ENCODE results near the gene RNFT2.

The RNFT2 gene

DNA sequence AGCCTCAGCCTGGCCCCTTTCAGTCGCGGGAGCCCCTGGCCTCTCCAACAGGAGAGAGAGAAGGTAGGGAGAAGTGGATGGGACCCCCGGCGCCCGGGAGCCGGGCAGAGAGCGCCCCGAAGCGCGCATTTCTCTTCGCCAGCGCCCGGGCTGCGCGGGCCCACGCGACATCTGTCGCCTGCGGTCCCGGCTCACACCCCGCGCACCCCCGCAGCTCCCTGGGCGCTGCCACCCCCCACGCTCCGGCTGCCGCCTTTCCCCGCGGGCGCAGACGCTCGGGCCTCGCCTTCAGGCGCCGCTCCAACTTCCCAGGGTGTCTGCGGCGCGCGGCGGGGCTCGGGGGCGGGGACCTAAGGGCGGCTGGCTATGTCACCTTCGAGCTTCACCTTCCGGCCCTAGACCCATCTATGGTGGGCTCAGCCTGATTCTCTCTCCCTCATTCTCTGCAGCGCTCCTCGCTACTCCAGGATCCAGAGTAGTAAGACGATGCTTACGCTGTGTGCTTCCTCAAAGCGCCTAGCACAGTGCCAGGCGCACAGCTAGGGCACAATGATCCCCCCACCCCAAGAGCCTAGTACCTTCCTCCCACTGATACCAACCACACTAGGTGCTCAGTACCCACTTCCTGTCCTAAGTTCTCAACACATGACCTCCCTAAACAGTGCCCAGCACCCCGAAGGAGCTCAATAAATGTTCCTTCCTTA is 141.5 kb downstream of the RNFT2 start:
- Histone ChIP-seq H3K36me3 (ENCODE audit: insufficient read depth, low read length) (no peaks in the 10 kb centered on the region), H3K27ac (ENCODE audit: low read depth, low read length) (no peak overlapping the region), H3K9ac (ENCODE audit: low read depth, low read length) (no peak overlapping the region), H3K4me1 (ENCODE audit: insufficient read depth, low read length) (peaks cover 26% of the 10 kb centered on the region), H3K9me3 (ENCODE audit: insufficient read depth, low read depth, low read length) (0 out of 2 replicates have a peak, but pooled peaks cover 3% of the 10 kb centered on the region), H3K27me3 (ENCODE audit: insufficient read depth, low read length) (peaks cover 85% of the 10 kb centered on the region), H3K4me3 (ENCODE audit: low read length) (peak overlapping the region; percentile 67)
- 1% methylated on average over 52 of the region's 52 CpGs for WGBS

DNA sequence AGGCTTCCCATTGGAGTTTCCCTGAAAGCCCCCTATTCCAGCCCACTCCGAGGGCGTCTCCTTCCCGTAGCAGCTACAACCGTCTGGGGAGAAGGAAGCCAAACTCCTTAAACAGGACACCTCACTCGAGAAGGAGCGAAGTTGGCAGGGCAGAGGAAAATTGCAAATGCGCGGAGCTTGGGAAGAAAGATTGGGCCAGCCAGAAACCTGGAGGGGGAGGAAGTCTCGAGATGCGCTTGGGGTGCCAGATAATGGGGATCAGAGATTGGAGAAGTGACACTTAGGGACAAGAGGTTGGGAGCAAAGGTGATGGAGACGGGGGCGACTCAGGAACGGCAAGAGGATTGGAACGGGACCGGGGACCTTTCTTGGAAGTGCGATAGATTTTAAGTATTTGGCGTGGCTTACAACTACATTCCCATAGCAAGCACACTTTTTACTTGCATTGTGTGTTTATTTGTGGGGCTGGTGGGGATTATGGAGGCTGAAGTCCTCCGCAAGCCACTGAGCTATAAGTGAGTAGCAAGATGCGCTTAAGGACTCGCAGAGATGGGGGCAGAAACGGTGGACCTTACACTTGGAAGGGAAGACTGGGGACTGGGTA is 142.2 kb downstream of the RNFT2 start:
- H3K4me3 ChIP-seq (ENCODE audit: low read length) = peak overlapping the region; percentile 67
- H3K4me1 ChIP-seq (ENCODE audit: insufficient read depth, low read length) = peaks cover 26% of the 10 kb centered on the region
- no peaks in the 10 kb centered on the region for H3K36me3 ChIP-seq (ENCODE audit: insufficient read depth, low read length)
- H3K27ac ChIP-seq (ENCODE audit: low read depth, low read length) = no peak overlapping the region
- no peaks in the 10 kb centered on the region for H3K9me3 ChIP-seq (ENCODE audit: insufficient read depth, low read depth, low read length)
- WGBS = 2% methylated on average over 18 of the region's 21 CpGs
- peak overlapping the region; percentile 63; the same call in 1 of the 2 replicates for H3K9ac ChIP-seq (ENCODE audit: low read depth, low read length)
- peaks cover 89% of the 10 kb centered on the region for H3K27me3 ChIP-seq (ENCODE audit: insufficient read depth, low read length)

DNA sequence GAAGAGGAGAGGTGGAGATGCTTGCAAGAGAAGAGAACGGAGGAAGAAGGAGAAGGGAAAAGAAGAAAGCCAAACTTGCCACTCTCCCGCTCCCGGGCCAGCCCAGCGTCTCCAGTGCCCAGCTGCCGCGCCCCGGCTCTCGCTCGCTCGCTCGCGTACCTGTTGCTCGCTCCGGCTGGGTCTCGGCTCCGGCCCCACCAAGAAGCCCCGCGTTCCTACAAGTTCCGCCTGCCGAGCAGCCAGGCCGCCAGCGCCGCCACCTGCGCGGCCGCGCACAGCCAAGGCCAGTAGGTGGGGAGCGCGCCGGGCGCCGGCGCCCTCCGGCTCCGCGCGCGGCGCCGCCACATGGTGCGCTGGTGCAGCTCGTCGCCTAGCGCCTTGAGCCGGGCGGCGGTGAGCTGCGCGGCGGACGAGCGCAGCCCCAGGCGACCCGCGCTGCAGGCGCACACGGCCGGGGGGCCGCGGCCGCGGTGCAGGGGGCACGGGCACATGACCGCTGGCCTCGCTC is 142.8 kb downstream of the RNFT2 start:
- Histone ChIP-seq H3K36me3 (ENCODE audit: insufficient read depth, low read length) (no peaks in the 10 kb centered on the region), H3K27me3 (ENCODE audit: insufficient read depth, low read length) (peaks cover 87% of the 10 kb centered on the region), H3K4me1 (ENCODE audit: insufficient read depth, low read length) (peaks cover 23% of the 10 kb centered on the region), H3K9me3 (ENCODE audit: insufficient read depth, low read depth, low read length) (no peaks in the 10 kb centered on the region), H3K4me3 (ENCODE audit: low read length) (peak overlapping the region; percentile 67), H3K27ac (ENCODE audit: low read depth, low read length) (no peak overlapping the region; the same call in 1 of the 2 replicates), H3K9ac (ENCODE audit: low read depth, low read length) (peak overlapping the region; percentile 63)
- under 1% methylated on average over 65 of the region's 65 CpGs for WGBS

DNA sequence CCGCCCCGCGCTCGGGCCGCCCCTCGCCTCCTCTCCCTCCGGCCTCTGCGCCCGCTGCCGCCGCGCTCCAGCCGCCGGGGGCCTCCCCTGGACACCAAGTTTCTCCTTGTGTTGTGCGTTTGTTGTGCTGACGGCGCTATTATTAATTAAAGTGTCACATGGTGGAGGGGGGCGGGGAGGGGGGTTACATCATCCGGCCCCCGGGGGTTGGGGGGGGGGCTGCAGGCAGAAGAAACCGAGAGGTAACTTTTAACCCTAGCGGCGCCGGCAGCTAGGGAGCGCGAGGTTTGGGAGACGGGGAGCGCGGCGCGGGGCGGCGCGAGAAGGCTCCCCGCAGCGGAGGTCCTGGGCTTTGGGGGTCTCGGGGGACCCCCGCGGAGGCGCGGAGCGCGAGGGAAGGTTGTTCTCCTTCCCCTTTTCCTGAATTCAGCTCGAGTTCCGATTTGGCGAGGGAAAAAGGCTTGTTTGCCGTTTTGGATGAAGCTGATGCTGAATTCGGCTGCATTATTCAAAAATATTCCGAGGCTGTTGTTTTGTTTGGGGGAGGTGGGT is 143.3 kb downstream of the RNFT2 start, which contains the start of gene HRK:
TSS of gene HRK (minus strand) at position 117 of the 552 bp plus-strand sequence. CDS start 134 bp downstream, outside the sequence.
- H3K9ac ChIP-seq (ENCODE audit: low read depth, low read length) = peak within 1 kb of the TSS; percentile 63
- H3K4me3 ChIP-seq (ENCODE audit: low read length) = peak within 1 kb of the TSS; percentile 67
- peaks cover 19% of the 10 kb centered on the region for H3K4me1 ChIP-seq (ENCODE audit: insufficient read depth, low read length)
- WGBS = under 1% methylated on average over 49 of the region's 49 CpGs
- no peaks in the 10 kb centered on the region for H3K9me3 ChIP-seq (ENCODE audit: insufficient read depth, low read depth, low read length)
- H3K27ac ChIP-seq (ENCODE audit: low read depth, low read length) = no peak within 1 kb of the TSS; the same call in 1 of the 2 replicates
- peaks cover 82% of the 10 kb centered on the region for H3K27me3 ChIP-seq (ENCODE audit: insufficient read depth, low read length)
- no peaks in the 10 kb centered on the region for H3K36me3 ChIP-seq (ENCODE audit: insufficient read depth, low read length)

DNA sequence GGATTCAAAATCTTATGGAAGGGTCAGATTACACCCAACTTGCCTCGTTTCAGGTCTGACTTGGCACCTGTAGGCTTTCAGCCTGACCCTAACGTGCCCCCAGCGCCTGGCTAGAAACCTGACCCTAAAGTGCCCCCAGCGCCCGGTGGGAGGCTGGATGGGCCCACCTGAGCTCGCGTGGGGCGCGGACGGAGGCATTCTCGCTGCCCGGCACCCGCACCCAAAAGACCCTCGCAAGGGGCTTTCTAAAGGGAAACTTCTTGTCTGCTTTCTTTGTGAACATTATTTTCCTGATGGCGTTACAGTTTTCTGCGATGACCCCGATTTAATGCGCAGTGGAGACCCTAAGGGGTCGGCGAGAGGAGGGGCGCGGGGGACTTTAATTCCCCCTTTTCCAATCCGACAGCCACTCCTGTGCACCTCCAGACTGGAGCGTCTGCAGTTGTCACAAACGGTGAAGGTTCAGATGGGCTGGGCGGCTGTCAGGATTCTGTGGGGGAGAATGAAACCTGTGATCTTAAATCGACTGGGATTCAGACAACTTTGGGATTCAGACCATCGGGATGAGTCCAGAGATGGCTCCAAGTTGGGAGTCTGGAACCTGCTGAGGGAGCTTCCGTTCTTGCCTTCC is 143.9 kb downstream of the RNFT2 start:
- H3K36me3 ChIP-seq (ENCODE audit: insufficient read depth, low read length) = no peaks in the 10 kb centered on the region
- peak overlapping the region; percentile 67 for H3K4me3 ChIP-seq (ENCODE audit: low read length)
- H3K9ac ChIP-seq (ENCODE audit: low read depth, low read length) = no peak overlapping the region; the same call in 1 of the 2 replicates
- peaks cover 16% of the 10 kb centered on the region for H3K4me1 ChIP-seq (ENCODE audit: insufficient read depth, low read length)
- H3K27me3 ChIP-seq (ENCODE audit: insufficient read depth, low read length) = peaks cover 78% of the 10 kb centered on the region
- WGBS = 3% methylated on average over 29 of the region's 29 CpGs
- no peak overlapping the region for H3K27ac ChIP-seq (ENCODE audit: low read depth, low read length)
- no peaks in the 10 kb centered on the region for H3K9me3 ChIP-seq (ENCODE audit: insufficient read depth, low read depth, low read length)

DNA sequence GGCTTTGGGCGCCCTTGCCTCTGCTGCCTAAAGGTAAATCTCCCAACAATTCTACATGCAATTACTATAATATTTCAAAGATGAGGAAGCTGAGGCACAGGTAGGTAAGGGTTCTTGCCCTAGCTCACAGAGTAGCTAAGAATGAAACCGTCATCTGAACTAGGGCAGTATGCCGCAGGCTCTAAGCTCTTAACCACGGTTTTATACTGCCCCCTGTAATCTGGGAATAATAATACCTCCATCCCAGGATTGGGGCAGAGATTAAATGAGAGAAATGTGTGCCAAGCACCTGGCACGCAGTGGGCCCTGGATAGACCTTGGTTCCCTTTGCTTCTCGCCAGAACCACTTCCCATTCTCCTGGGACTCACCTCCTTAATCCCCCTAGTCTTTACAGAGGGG is 144.6 kb downstream of the RNFT2 start:
- no peak overlapping the region; the same call in 1 of the 2 replicates for H3K4me3 ChIP-seq (ENCODE audit: low read length)
- H3K9me3 ChIP-seq (ENCODE audit: insufficient read depth, low read depth, low read length) = no peaks in the 10 kb centered on the region
- no peak overlapping the region for H3K27ac ChIP-seq (ENCODE audit: low read depth, low read length)
- peaks cover 16% of the 10 kb centered on the region for H3K4me1 ChIP-seq (ENCODE audit: insufficient read depth, low read length)
- no peaks in the 10 kb centered on the region for H3K36me3 ChIP-seq (ENCODE audit: insufficient read depth, low read length)
- no peak overlapping the region for H3K9ac ChIP-seq (ENCODE audit: low read depth, low read length)
- 22% methylated on average over 6 of the region's 6 CpGs for WGBS
- H3K27me3 ChIP-seq (ENCODE audit: insufficient read depth, low read length) = peaks cover 71% of the 10 kb centered on the region

DNA sequence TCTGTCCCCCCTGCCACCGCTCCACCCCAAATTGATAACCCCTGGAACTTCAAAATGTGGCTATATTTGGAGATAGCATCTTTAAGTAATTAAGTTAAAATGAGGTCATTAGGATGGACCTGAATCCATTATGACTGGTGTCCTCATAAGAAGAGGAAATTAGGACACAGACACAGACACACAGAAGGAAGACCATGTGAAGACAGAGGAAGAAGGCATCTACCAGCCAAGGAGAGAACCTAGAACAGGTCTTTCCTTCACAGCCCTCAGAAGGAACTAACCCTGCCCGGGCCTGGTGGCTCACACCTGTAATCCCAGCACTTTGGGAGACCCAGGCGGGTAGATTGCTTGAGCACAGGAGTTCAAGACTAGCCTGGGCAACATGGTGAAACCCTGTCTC is 146.8 kb downstream of the RNFT2 start:
- WGBS = 85% methylated on average over 2 of the region's 3 CpGs

DNA sequence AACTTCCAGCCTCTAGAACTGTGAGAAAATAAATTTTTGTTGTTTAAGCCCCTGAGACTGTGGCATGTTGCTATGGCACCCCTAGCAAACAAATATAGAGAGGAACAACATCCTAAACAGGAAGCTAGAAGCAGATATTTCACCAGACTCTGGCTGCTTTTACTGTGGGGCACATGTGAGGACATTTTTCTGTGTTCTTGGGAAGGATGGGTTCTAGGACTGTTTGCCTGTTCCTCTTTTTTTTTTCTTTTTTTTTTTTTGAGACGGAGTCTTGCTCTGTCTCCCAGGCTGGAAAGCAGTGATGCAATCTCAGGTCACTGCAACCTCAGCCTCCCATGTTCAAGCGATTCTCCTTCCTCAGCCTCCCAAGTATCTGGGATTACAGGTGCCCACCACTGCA is 147.4 kb downstream of the RNFT2 start:
- no peak overlapping the region for H3K27ac ChIP-seq (ENCODE audit: low read depth, low read length)
- H3K36me3 ChIP-seq (ENCODE audit: insufficient read depth, low read length) = no peaks in the 10 kb centered on the region
- H3K4me3 ChIP-seq (ENCODE audit: low read length) = no peak overlapping the region
- peaks cover 8% of the 10 kb centered on the region for H3K4me1 ChIP-seq (ENCODE audit: insufficient read depth, low read length)
- H3K27me3 ChIP-seq (ENCODE audit: insufficient read depth, low read length) = peaks cover 43% of the 10 kb centered on the region
- no peak overlapping the region for H3K9ac ChIP-seq (ENCODE audit: low read depth, low read length)
- no peaks in the 10 kb centered on the region for H3K9me3 ChIP-seq (ENCODE audit: insufficient read depth, low read depth, low read length)
- WGBS = 75% methylated on average over 2 of the region's 2 CpGs

More for the DNA sequence above, 146.8 kb downstream of the RNFT2 start:
- H3K4me3 ChIP-seq (ENCODE audit: low read length) = no peak overlapping the region
- no peak overlapping the region for H3K9ac ChIP-seq (ENCODE audit: low read depth, low read length)
- H3K9me3 ChIP-seq (ENCODE audit: insufficient read depth, low read depth, low read length) = no peaks in the 10 kb centered on the region
- H3K27me3 ChIP-seq (ENCODE audit: insufficient read depth, low read length) = peaks cover 49% of the 10 kb centered on the region
- H3K27ac ChIP-seq (ENCODE audit: low read depth, low read length) = no peak overlapping the region
- no peaks in the 10 kb centered on the region for H3K36me3 ChIP-seq (ENCODE audit: insufficient read depth, low read length)
- H3K4me1 ChIP-seq (ENCODE audit: insufficient read depth, low read length) = peaks cover 11% of the 10 kb centered on the region

DNA sequence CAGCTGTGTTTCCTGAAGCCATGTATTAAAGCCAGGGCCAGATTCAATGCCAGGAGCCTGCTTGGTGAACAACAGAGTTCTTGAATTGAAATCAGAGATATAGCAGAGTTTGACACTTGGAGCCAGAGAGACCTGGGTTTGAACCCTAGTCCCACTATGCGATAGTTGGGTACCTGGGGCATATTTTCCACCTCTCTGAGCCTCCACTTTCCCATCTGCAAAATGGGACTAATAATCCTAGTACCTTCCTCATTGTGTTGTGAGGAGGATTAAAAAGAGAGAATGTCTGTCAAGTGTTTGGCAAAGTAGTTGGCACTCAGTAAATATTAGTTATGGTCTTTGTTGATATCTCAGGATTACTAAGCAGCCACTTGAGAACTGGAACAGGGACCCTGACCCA is 149.1 kb downstream of the RNFT2 start:
- H3K9ac ChIP-seq (ENCODE audit: low read depth, low read length) = no peak overlapping the region
- H3K27ac ChIP-seq (ENCODE audit: low read depth, low read length) = no peak overlapping the region
- 88% methylated on average over 1 of the region's 1 CpG for WGBS
- 0 out of 2 replicates have a peak, but pooled peaks cover 2% of the 10 kb centered on the region for H3K9me3 ChIP-seq (ENCODE audit: insufficient read depth, low read depth, low read length)
- H3K4me3 ChIP-seq (ENCODE audit: low read length) = no peak overlapping the region
- peaks cover 4% of the 10 kb centered on the region for H3K4me1 ChIP-seq (ENCODE audit: insufficient read depth, low read length)
- H3K36me3 ChIP-seq (ENCODE audit: insufficient read depth, low read length) = no peaks in the 10 kb centered on the region
- H3K27me3 ChIP-seq (ENCODE audit: insufficient read depth, low read length) = peaks cover 27% of the 10 kb centered on the region

DNA sequence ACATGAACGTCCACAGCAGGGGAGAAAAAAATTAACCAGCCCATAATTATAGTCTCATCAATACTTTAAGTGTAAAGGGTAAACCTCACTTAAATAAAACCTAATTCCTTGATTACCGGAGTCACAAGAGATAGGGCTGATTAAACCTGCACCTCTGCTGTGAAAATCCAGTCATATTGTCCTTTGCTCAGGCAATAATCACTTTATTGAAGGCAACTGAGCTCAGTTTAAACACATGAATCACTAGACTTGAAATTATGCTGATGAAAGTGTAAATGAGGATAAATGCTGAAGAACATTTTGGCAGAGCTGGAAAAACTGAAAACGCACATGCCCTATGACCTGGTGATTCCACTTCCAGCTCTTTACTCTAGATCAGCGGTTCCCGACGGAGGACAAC is 149.8 kb downstream of the RNFT2 start:
- peaks cover 20% of the 10 kb centered on the region for H3K27me3 ChIP-seq (ENCODE audit: insufficient read depth, low read length)
- H3K4me3 ChIP-seq (ENCODE audit: low read length) = no peak overlapping the region
- no peak overlapping the region for H3K9ac ChIP-seq (ENCODE audit: low read depth, low read length)
- H3K9me3 ChIP-seq (ENCODE audit: insufficient read depth, low read depth, low read length) = 0 out of 2 replicates have a peak, but pooled peaks cover 2% of the 10 kb centered on the region
- no peaks in the 10 kb centered on the region for H3K36me3 ChIP-seq (ENCODE audit: insufficient read depth, low read length)
- 90% methylated on average over 5 of the region's 6 CpGs for WGBS
- no peaks in the 10 kb centered on the region for H3K4me1 ChIP-seq (ENCODE audit: insufficient read depth, low read length)
- no peak overlapping the region for H3K27ac ChIP-seq (ENCODE audit: low read depth, low read length)

DNA sequence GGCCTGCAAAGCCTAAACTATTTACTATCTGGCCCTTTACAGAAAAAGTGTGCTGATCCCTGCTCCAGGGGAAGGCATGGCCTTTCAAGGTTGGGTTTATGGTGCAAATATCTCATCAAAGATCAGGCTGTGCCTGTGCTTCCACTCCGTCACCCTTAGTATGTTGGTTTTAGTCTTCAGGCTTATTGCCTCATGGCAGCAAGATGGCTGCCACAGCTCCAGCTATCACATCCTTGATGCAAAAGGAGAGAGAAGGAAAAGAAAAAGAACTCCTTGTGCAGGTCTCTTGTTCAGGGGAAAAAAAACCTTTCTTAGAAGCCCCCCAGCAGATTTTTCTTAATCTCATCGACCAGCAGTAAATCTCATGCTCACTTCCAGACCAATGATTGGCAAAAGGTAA is 152.2 kb downstream of the RNFT2 start:
- no peaks in the 10 kb centered on the region for H3K27me3 ChIP-seq (ENCODE audit: insufficient read depth, low read length)
- H3K27ac ChIP-seq (ENCODE audit: low read depth, low read length) = no peak overlapping the region
- H3K9me3 ChIP-seq (ENCODE audit: insufficient read depth, low read depth, low read length) = 0 out of 2 replicates have a peak, but pooled peaks cover 2% of the 10 kb centered on the region
- 100% methylated on average over 1 of the region's 2 CpGs for WGBS
- no peak overlapping the region for H3K9ac ChIP-seq (ENCODE audit: low read depth, low read length)
- no peaks in the 10 kb centered on the region for H3K4me1 ChIP-seq (ENCODE audit: insufficient read depth, low read length)
- H3K36me3 ChIP-seq (ENCODE audit: insufficient read depth, low read length) = no peaks in the 10 kb centered on the region
- H3K4me3 ChIP-seq (ENCODE audit: low read length) = no peak overlapping the region
